Suprapubic skin (tissue), 4 donors: ENCODE data around the gene DSE. TPM values are rescaled to one million over a fixed set of nuclear protein-coding genes. Genes with fewer than 3 reads are reported as not detected.
A peak's percentile ranks its signal among the peaks of the same experiment; 100 is the strongest.

ENCODE experiments used
- DNase-seq, 2 donors: peaks; one replicate each; pipeline ENCODE4 v3.0.0-alpha.2; 2019; ENCODE audit warnings: low spot score in 2 of 2
- H3K27ac ChIP-seq: fragments of 200-600 bp; sonication (generic); one replicate; pipeline ENCODE4 v1.5.1; 2019
- H3K27me3 ChIP-seq: fragments of 200-600 bp; sonication (generic); one replicate; pipeline ENCODE4 v1.5.1; 2019
- H3K36me3 ChIP-seq: fragments of 200-600 bp; sonication (generic); one replicate; pipeline ENCODE4 v1.5.1; 2019
- H3K4me1 ChIP-seq: fragments of 200-600 bp; sonication (generic); one replicate; pipeline ENCODE4 v1.5.1; 2019
- H3K4me3 ChIP-seq: fragments of 200-600 bp; sonication (generic); one replicate; pipeline ENCODE4 v1.5.1; 2019; ENCODE audit warnings: mild to moderate bottlenecking
- H3K9me3 ChIP-seq: fragments of 200-600 bp; sonication (generic); one replicate; pipeline ENCODE4 v1.5.1; 2019
- CTCF ChIP-seq, 2 donors: fragments of 200-600 bp in 1 of 2; fragments of 450-650 bp in 1 of 2; sonication (generic) in 1 of 2; IDR thresholded peaks; one replicate each; pipeline ENCODE4 v1.5.1; 2016 to 2019; ENCODE audit warnings: antibody characterized with exemption in 2 of 2, mild to moderate bottlenecking in 1 of 2, moderate library complexity in 1 of 2
- EP300 ChIP-seq: sonication (generic); formaldehyde crosslinking; IDR thresholded peaks from one replicate; pipeline ENCODE4 v1.6.1; 2017; ENCODE audit warnings: antibody characterized with exemption
- POLR2A ChIP-seq, 2 donors: fragments of 450-650 bp; IDR thresholded peaks; one replicate each; pipeline ENCODE4 v1.6.1; 2017; ENCODE audit warnings: antibody characterized with exemption in 2 of 2, mild to moderate bottlenecking in 2 of 2, moderate library complexity in 2 of 2
- POLR2AphosphoS5 ChIP-seq, 3 donors: sonication (generic); formaldehyde crosslinking; IDR thresholded peaks; one replicate each; pipeline ENCODE4 v1.6.1; 2017; ENCODE audit warnings: antibody characterized with exemption in 3 of 3
- WGBS: methylation state at CpG from one replicate; pipeline ENCODE4 v1.1.5; 2018; 5-methylcytosine and 5-hydroxymethylcytosine counted together
- total RNA-seq, 4 donors: library from RNA; depleted of rRNA; stranded (reverse); fragments of >200 nt; gene quantifications; one replicate each; pipeline ENCODE4 v1.1.0, GENCODE V29; 2016

Gene DSE
- total RNA-seq, 4 donors from 2014 or later, result 36.0 to 40.0 (median 37.2) TPM

- Histone ChIP-seq H3K9me3 (no peaks in the 10 kb centered on the region), H3K36me3 (no peaks in the 10 kb centered on the region), H3K27me3 (no peaks in the 10 kb centered on the region), H3K4me1 (peaks cover 19% of the 10 kb centered on the region), H3K27ac (peak overlapping the region; percentile 66), H3K4me3 (no peak overlapping the region)
- no peak for TF ChIP-seq POLR2A (IDR thresholded peaks at IDR 0.05)
- TF ChIP-seq EP300, result no peak
- TF ChIP-seq CTCF (IDR thresholded peaks at IDR 0.05), result no peak
- no peak for TF ChIP-seq POLR2AphosphoS5 (IDR thresholded peaks at IDR 0.05)
- 36% methylated on average over 3 of the region's 3 CpGs for WGBS
- no peak for DNase-seq
Measured at GRCh38 chr6:116352515-116353471, 18.0 kb upstream of the DSE start.

GRCh38 chr6:116354236-116354635 lies 16.5 kb upstream of the DSE start:
- WGBS, result 83% methylated on average over 1 of the region's 1 CpG
- Histone ChIP-seq H3K4me1 (peaks cover 19% of the 10 kb centered on the region), H3K36me3 (no peaks in the 10 kb centered on the region), H3K4me3 (no peak overlapping the region), H3K9me3 (no peaks in the 10 kb centered on the region), H3K27ac (no peak overlapping the region), H3K27me3 (no peaks in the 10 kb centered on the region)
- TF ChIP-seq POLR2A (IDR thresholded peaks at IDR 0.05) (no peak), EP300 (no peak), POLR2AphosphoS5 (IDR thresholded peaks at IDR 0.05) (no peak), CTCF (IDR thresholded peaks at IDR 0.05) (no peak)
- DNase-seq, result no peak

- Histone ChIP-seq H3K36me3 (no peaks in the 10 kb centered on the region), H3K27ac (no peak overlapping the region), H3K4me1 (peaks cover 19% of the 10 kb centered on the region), H3K4me3 (no peak overlapping the region), H3K9me3 (no peaks in the 10 kb centered on the region), H3K27me3 (no peaks in the 10 kb centered on the region)
- DNase-seq, result no peak
- 100% methylated on average over 3 of the region's 3 CpGs for WGBS
- TF ChIP-seq EP300 (no peak), CTCF (IDR thresholded peaks at IDR 0.05) (no peak), POLR2A (IDR thresholded peaks at IDR 0.05) (no peak), POLR2AphosphoS5 (IDR thresholded peaks at IDR 0.05) (no peak)
Measured at GRCh38 chr6:116355796-116356195, 15.0 kb upstream of the DSE start.

- Histone ChIP-seq H3K27me3 (no peaks in the 10 kb centered on the region), H3K36me3 (no peaks in the 10 kb centered on the region), H3K27ac (no peak overlapping the region), H3K4me1 (no peaks in the 10 kb centered on the region), H3K4me3 (no peak overlapping the region), H3K9me3 (no peaks in the 10 kb centered on the region)
- TF ChIP-seq CTCF (IDR thresholded peaks at IDR 0.05), result no peak
- no peak for TF ChIP-seq POLR2AphosphoS5 (IDR thresholded peaks at IDR 0.05)
- no peak for TF ChIP-seq POLR2A (IDR thresholded peaks at IDR 0.05)
- TF ChIP-seq EP300, result no peak
- no peak for DNase-seq
- 90% methylated on average over 1 of the region's 1 CpG for WGBS
Measured at GRCh38 chr6:116359131-116359530, 11.6 kb upstream of the DSE start.

- Histone ChIP-seq H3K9me3 (no peaks in the 10 kb centered on the region), H3K4me3 (no peak overlapping the region), H3K27me3 (no peaks in the 10 kb centered on the region), H3K36me3 (no peaks in the 10 kb centered on the region), H3K27ac (no peak overlapping the region), H3K4me1 (no peaks in the 10 kb centered on the region)
- no peak for DNase-seq
- TF ChIP-seq POLR2AphosphoS5 (IDR thresholded peaks at IDR 0.05), result no peak
- TF ChIP-seq POLR2A (IDR thresholded peaks at IDR 0.05), result no peak
- no peak for TF ChIP-seq CTCF (IDR thresholded peaks at IDR 0.05)
- no peak for TF ChIP-seq EP300
- WGBS, result 100% methylated on average over 2 of the region's 2 CpGs
Measured at GRCh38 chr6:116359835-116360234, 10.9 kb upstream of the DSE start.
